Measurements from ENCODE around the gene PYDC1.
"Not testable (repeated sequence)": the region's sequence is repeated elsewhere in the genome, so short reads cannot be mapped to it uniquely, and the experiment has no call there.

The PYDC1 gene

GRCh38 chr16:31216422-31217135, at the start of gene PYDC1:
PYDC1 (minus strand) TSS chr16:31217135; CDS start chr16:31217028, 107 bp downstream.
- no peak for FAIRE-seq

- no peak for FAIRE-seq
These were observed 48.7 kb upstream of the PYDC1 start for GRCh38 chr16:31265329-31266245.

- no peak for FAIRE-seq
These were observed 45.1 kb upstream of the PYDC1 start for GRCh38 chr16:31262084-31262483.

- FAIRE-seq, result no peak
These were observed 43.4 kb upstream of the PYDC1 start for GRCh38 chr16:31260136-31260931.

GRCh38 chr16:31258366-31258765, 41.4 kb upstream of the PYDC1 start:
- no peak for FAIRE-seq

GRCh38 chr16:31256466-31256865, 39.5 kb upstream of the PYDC1 start:
- no peak for FAIRE-seq

- FAIRE-seq, result no peak
These were observed 36.7 kb upstream of the PYDC1 start for GRCh38 chr16:31253642-31254045.

GRCh38 chr16:31251435-31251834, 34.5 kb upstream of the PYDC1 start:
- FAIRE-seq, result no peak

GRCh38 chr16:31250782-31251384, 33.9 kb upstream of the PYDC1 start:
- no peak for FAIRE-seq

GRCh38 chr16:31248344-31248743, 31.4 kb upstream of the PYDC1 start:
- no peak for FAIRE-seq

- no peak for FAIRE-seq
These were observed 29.4 kb upstream of the PYDC1 start for GRCh38 chr16:31246296-31246695.

GRCh38 chr16:31245598-31245997, 28.7 kb upstream of the PYDC1 start:
- FAIRE-seq, result not testable (repeated sequence)

- no peak for FAIRE-seq
These were observed 27.1 kb upstream of the PYDC1 start for GRCh38 chr16:31243734-31244670.

- FAIRE-seq, result no peak
These were observed 25.3 kb upstream of the PYDC1 start for GRCh38 chr16:31242206-31242605.

GRCh38 chr16:31238041-31238440, 21.1 kb upstream of the PYDC1 start:
- no peak for FAIRE-seq

GRCh38 chr16:31229501-31229900, 12.6 kb upstream of the PYDC1 start:
- FAIRE-seq, result no peak

GRCh38 chr16:31228206-31228605, 11.3 kb upstream of the PYDC1 start:
- no peak for FAIRE-seq

- FAIRE-seq, result no peak
These were observed 8.3 kb upstream of the PYDC1 start for GRCh38 chr16:31225193-31225592.

GRCh38 chr16:31224092-31224955, 7.4 kb upstream of the PYDC1 start:
- no peak for FAIRE-seq

- FAIRE-seq, result no peak
These were observed 6.1 kb upstream of the PYDC1 start for GRCh38 chr16:31223044-31223443.

Measured in colon (tissue), 2 donors.